T-helper 1 cell treated with Interleukin-12 subunit alpha and Interleukin-12 subunit beta and Interleukin-4 antibody, amounts not matched to agents 30 μg/mL and 1 μg/mL, for 36 hours (primary cell): ENCODE results near the gene KAZN.

Experiments used
- H3K27ac Mint-ChIP-seq: one replicate; pipeline ENCODE4 v1.8.0; 2021; ENCODE audit warnings: mild to moderate bottlenecking, mixed read lengths
- H3K27me3 Mint-ChIP-seq: one replicate; pipeline ENCODE4 v1.8.0; 2021; ENCODE audit warnings: low read depth, mixed read lengths
- H3K36me3 Mint-ChIP-seq: one replicate; pipeline ENCODE4 v1.8.0; 2021; ENCODE audit warnings: low read depth, mixed read lengths
- H3K4me1 Mint-ChIP-seq: one replicate; pipeline ENCODE4 v1.8.0; 2021; ENCODE audit warnings: low read depth, mixed read lengths
- H3K4me3 Mint-ChIP-seq: one replicate; pipeline ENCODE4 v1.8.0; 2021; ENCODE audit warnings: mild to moderate bottlenecking, moderate library complexity, mixed read lengths
- H3K9me3 Mint-ChIP-seq: one replicate; pipeline ENCODE4 v1.8.0; 2021; ENCODE audit warnings: mixed read lengths

The KAZN gene

DNA sequence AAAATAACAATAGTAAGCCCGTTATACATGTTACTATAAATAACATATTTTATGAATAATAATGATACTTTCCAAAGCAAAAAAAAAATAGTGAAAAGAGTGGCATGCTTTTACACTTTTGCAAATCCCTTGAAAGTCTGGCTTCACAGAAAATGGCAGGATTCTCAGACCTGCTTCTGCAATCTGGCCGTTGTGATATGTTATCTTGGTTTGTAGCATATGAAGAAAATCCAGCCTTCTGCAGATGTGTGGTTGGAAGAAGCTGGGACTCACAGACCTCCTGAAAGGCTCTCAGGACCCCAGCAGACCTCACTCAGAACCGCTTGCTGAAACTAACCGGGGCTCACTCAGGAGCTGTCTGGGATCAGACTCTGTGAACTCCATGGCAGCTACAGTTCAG is 299.1 kb downstream of the KAZN start:
- H3K4me1 Mint-ChIP-seq = no peaks in the 10 kb centered on the region
- no peaks in the 10 kb centered on the region for H3K9me3 Mint-ChIP-seq
- no peak overlapping the region for H3K4me3 Mint-ChIP-seq
- no peaks in the 10 kb centered on the region for H3K27me3 Mint-ChIP-seq
- no peak overlapping the region for H3K27ac Mint-ChIP-seq
- no peaks in the 10 kb centered on the region for H3K36me3 Mint-ChIP-seq

DNA sequence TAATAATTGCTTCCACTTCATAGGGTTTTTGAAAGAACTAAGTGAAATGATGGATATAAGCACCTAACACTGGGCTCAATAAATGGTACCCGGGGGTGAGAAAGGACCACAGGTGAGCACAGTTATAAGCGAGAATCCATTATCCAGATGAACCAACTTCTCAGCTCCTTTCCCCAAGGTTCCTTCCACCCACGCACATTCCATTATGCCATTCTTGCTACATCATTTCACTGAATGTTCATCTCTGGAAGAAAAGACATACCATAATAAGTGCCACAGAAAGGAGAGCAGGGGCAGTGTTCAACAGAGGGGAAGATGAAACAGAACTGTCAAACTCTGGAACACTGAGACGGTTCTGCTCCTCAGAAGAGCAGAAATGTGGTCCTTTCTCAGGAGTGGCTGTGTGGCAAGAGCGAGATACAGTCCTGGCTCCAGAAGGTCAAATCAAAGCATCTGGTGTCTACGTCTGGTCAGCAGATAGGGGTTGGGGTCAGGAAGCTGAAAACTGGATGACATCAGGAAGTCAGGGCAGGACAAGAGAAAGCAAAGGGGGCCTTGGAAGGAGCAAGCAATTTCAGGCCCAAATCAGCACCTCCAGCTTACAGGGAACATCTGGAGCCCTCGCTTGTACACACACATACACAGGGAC is 299.6 kb downstream of the KAZN start:
- Mint-ChIP-seq H3K4me1 (no peaks in the 10 kb centered on the region), H3K27me3 (no peaks in the 10 kb centered on the region), H3K36me3 (no peaks in the 10 kb centered on the region), H3K27ac (no peak overlapping the region), H3K9me3 (no peaks in the 10 kb centered on the region), H3K4me3 (no peak overlapping the region)

DNA sequence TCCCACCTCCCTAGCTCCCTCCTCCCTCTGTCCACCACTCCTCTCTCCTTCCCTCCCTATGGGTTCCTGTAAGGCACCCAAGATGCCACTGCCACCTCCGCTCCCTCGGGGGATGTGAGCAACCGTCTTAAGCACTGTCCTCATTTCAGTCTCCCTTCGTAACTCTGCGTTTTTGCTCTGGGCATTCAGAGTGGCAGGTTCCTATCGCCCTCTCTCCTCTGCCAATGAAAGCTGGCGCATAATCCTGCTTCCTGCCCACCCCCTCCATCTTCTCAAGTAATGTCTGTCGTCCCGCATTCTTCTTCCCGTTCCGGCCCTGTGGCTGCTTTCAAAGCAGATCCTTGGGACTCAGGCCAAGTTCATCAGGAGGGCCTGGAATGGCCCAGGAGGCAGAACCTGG is 301.2 kb downstream of the KAZN start:
- Mint-ChIP-seq H3K27me3 (no peaks in the 10 kb centered on the region), H3K4me3 (no peak overlapping the region), H3K36me3 (no peaks in the 10 kb centered on the region), H3K9me3 (no peaks in the 10 kb centered on the region), H3K4me1 (no peaks in the 10 kb centered on the region), H3K27ac (no peak overlapping the region)

DNA sequence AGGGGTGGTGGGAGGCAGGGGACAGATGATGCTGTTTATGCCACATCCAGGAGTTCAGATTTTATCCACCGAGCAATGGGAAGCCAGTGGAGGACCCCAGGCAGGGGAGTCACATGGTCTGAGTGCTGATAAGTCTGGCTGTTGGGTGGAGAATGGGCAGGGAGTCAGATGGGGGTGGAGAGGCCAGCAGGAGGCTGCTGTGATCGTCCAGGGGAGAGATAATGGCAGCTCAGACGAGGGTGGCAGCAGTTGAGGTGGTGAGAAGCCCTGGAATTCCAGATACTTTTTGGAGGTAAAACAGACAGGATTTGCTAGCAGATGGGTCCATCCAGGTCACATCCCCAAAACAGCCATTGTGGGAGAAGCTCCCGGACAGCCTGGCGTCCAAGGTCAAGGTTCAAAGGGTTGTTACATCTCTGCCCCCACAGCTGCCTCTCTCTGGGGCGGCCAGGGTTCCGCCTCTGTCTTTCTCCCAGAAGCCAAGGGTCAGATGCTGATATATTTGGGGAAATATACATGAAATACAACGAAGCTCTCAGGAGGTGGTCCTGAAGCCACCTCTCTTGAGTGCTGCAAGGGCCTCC is 303.0 kb downstream of the KAZN start:
- no peaks in the 10 kb centered on the region for H3K9me3 Mint-ChIP-seq
- no peaks in the 10 kb centered on the region for H3K36me3 Mint-ChIP-seq
- no peak overlapping the region for H3K4me3 Mint-ChIP-seq
- no peak overlapping the region for H3K27ac Mint-ChIP-seq
- no peaks in the 10 kb centered on the region for H3K27me3 Mint-ChIP-seq
- H3K4me1 Mint-ChIP-seq = no peaks in the 10 kb centered on the region

DNA sequence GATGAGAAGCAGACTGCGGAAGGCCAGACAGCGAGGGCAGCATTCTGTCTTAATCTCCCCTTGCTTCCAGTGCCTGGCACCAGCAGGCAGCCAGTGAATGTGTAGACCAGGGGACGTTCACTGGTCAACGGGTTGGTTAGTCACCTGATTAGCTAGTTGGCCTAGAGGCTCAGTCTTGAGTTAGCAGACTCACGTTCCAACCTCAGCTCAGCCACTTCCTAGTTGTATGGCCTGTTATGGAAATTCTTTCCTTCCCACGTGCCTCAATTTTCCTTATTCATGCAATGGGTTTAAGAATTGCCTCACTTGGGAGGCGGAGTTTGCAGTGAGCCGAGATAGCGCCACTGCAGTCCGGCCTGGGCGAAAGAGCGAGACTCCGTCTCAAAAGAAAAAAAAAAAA is 305.4 kb downstream of the KAZN start:
- no peaks in the 10 kb centered on the region for H3K4me1 Mint-ChIP-seq
- H3K9me3 Mint-ChIP-seq = no peaks in the 10 kb centered on the region
- no peaks in the 10 kb centered on the region for H3K36me3 Mint-ChIP-seq
- no peak overlapping the region for H3K27ac Mint-ChIP-seq
- no peak overlapping the region for H3K4me3 Mint-ChIP-seq
- no peaks in the 10 kb centered on the region for H3K27me3 Mint-ChIP-seq

DNA sequence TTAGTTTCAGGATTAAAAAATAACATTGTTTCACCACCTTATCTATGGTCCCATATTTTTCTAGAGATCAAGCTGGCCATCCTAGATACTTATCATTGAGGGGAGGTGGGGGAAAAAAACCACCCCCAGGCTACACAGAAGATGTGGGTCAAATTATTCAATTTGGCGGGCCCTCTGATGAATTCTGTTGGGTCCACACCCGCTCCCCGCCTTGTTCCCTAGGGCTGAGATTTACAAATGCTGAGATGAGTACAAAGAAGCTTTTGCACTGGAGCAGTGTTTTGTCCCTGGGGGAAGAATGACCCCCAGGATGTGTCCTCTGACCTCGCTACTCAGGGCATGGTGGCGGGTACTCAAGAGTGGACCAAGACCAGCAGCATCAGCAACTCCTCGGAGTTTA is 308.2 kb downstream of the KAZN start:
- Mint-ChIP-seq H3K4me3 (no peak overlapping the region), H3K36me3 (no peaks in the 10 kb centered on the region), H3K27me3 (no peaks in the 10 kb centered on the region), H3K4me1 (no peaks in the 10 kb centered on the region), H3K27ac (no peak overlapping the region), H3K9me3 (no peaks in the 10 kb centered on the region)

DNA sequence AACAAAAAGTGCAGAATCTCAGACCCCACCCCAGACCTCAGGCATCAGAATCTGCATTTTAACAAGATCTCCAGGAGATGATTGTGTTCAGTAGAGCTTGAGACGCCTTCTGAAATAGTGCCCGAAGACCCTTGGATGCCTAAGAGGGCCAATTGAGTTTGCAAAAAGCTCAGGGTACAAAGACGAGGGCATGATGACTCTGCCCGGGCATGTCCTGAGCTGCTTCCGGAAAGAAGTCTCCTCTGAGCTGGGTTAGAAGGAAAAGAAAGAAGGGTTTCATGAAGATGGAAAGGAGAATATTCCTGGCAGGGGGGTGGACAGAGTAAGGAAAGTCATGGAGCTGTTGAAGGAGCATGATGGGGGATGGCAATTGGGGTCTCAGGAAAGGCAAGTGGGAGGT is 308.9 kb downstream of the KAZN start:
- Mint-ChIP-seq H3K27ac (no peak overlapping the region), H3K4me1 (no peaks in the 10 kb centered on the region), H3K36me3 (no peaks in the 10 kb centered on the region), H3K4me3 (no peak overlapping the region), H3K27me3 (no peaks in the 10 kb centered on the region), H3K9me3 (no peaks in the 10 kb centered on the region)

DNA sequence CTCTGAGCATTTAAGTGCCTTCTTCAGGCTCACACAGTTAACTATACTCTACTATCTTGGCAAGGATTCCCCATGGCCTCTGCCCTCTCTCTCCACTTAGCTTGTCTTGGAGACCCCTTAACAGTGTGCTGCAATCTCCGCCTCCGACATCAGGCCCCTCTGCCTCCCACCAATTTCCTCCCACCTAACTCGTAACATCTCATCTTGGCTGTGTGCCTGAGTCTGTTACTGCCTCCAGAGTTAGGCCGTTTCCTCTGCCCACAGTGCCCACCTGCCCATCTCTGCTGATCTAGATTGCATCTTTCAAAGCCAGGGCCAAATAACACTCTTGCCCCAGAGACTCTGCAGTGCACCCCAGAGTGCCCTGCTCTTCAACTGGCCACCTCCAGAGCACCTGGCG is 310.8 kb downstream of the KAZN start:
- no peak overlapping the region for H3K4me3 Mint-ChIP-seq
- no peak overlapping the region for H3K27ac Mint-ChIP-seq
- H3K27me3 Mint-ChIP-seq = no peaks in the 10 kb centered on the region
- no peaks in the 10 kb centered on the region for H3K36me3 Mint-ChIP-seq
- H3K4me1 Mint-ChIP-seq = no peaks in the 10 kb centered on the region
- no peaks in the 10 kb centered on the region for H3K9me3 Mint-ChIP-seq

DNA sequence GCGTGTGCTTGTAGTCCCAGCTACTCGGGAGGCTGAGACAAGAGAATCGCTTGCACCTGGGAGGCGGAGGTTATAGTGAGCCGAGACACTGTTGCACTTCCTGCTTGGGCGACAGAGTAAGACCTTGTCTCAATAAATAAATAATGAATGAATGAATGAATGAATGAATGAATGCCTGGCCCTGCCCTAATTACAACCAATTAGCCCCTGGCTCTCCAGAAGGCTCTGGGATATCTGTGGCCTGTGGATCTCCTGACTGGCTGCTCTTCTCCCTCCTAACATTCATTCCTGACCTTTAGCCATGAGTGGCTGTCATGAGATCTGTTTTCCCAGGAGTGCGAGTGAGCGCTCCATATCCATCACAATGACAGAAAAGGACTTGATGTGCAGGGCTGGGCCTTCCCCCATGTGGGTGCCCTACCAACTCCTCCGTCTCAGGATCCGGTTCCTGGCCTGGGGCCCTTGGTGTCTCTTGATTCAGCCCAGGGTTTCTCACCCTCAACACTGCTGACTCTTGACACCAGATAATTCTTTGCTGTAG is 311.5 kb downstream of the KAZN start:
- no peaks in the 10 kb centered on the region for H3K36me3 Mint-ChIP-seq
- H3K27ac Mint-ChIP-seq = no peak overlapping the region
- H3K27me3 Mint-ChIP-seq = no peaks in the 10 kb centered on the region
- H3K4me3 Mint-ChIP-seq = no peak overlapping the region
- H3K9me3 Mint-ChIP-seq = no peaks in the 10 kb centered on the region
- H3K4me1 Mint-ChIP-seq = no peaks in the 10 kb centered on the region

DNA sequence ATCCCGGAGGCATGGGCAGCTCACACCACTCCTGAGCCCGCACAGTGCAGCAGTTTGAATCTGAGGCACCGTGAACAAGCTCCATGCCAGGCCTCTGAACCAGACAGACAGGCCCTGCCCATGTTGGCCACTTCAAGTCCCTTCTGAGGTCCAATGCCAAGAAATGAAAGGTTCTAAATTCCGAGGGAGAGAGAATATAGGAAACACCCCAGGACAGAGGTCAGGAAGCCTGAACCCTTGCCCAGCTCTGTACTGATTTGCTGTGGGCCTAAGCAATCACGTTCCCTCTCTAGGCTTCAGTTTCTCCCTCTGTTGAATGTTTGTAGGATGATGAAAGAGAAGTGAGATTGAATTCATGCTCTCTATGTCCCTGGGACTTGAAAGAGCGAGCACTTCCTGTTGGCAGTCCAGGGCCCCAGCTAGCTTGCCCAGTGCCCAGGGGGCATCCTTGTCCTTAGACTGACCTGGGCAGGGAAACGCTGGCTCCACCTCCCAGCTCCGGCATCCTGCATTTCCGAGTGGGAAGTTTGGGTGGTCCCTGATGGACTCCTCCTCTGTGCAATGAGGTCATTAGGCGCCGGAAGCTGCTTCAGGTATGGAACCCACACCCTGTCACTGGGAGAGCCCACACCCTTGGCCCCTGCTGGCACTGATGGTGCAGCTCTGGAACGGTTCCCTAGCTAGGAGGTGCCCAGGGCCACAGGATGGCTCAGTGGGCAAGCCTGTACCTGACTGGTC is 312.7 kb downstream of the KAZN start:
- H3K4me3 Mint-ChIP-seq = no peak overlapping the region
- no peaks in the 10 kb centered on the region for H3K36me3 Mint-ChIP-seq
- H3K4me1 Mint-ChIP-seq = no peaks in the 10 kb centered on the region
- no peaks in the 10 kb centered on the region for H3K27me3 Mint-ChIP-seq
- no peak overlapping the region for H3K27ac Mint-ChIP-seq
- H3K9me3 Mint-ChIP-seq = no peaks in the 10 kb centered on the region

DNA sequence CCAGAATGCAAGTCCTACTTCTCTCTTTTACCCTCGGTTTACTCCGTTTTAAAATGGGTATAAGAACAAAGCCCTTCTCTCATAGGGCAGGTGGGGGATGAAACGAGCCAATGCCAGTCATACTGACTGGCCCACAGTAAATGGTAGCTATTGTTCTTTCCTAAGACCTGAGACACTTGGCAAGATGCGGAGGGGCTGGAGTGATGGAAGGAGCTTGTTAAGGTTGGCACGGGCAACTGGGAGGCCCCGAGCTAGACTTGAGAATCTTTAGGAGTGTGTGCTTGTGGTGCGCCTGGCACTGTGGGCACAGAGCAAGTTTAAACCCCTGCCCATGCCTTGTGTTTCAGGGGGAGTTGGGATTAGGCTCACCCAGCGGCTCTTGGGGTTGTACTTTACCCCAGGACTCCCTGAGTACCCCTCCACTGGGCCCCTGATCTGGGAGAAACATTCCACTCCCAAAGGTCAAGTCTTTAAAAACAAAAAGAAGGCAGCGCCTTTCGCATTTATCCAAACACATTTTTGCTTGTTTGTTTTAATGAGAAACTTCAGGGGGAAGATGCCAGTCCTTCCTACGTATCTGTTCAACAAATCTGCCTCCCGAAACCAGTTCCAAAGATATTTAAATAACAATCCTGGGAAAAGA is 314.5 kb downstream of the KAZN start:
- H3K4me3 Mint-ChIP-seq = no peak overlapping the region
- H3K36me3 Mint-ChIP-seq = no peaks in the 10 kb centered on the region
- no peaks in the 10 kb centered on the region for H3K27me3 Mint-ChIP-seq
- H3K4me1 Mint-ChIP-seq = no peaks in the 10 kb centered on the region
- no peak overlapping the region for H3K27ac Mint-ChIP-seq
- H3K9me3 Mint-ChIP-seq = no peaks in the 10 kb centered on the region

DNA sequence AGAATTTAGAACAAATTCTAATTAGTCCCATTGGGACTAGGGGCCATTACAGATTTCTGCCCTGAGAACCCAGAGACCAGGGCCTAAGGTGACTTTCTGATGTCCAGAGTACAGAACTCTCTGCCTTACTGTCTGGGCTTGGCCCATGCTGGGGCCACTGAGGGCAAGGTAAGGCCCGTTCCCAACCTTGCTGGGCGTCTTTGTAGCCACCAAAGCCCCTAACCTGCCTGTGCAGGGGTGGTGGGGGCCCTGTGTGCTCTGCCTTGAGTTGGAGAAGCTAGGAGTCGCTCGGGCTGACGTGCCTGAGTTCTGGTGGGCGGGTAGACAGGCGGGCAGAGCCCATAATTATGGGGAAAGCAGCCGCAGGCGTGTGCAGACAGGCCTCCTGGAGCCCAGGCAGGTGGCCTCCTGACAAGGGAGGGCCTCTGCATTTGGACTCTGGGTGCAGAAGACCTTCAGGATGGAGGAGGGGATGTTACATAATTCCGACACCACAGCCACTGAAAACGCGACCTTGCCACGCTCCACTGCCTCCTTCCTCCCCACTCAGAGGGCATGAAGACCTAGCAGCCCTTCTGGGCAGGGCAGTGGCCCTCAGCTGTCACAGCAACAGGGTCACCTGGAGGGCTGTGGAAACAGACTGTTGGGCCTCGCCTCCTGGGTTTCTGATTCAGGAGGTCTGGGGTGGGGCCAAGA is 315.1 kb downstream of the KAZN start:
- H3K27me3 Mint-ChIP-seq = no peaks in the 10 kb centered on the region
- H3K27ac Mint-ChIP-seq = no peak overlapping the region
- no peaks in the 10 kb centered on the region for H3K36me3 Mint-ChIP-seq
- H3K4me3 Mint-ChIP-seq = no peak overlapping the region
- H3K9me3 Mint-ChIP-seq = no peaks in the 10 kb centered on the region
- no peaks in the 10 kb centered on the region for H3K4me1 Mint-ChIP-seq

DNA sequence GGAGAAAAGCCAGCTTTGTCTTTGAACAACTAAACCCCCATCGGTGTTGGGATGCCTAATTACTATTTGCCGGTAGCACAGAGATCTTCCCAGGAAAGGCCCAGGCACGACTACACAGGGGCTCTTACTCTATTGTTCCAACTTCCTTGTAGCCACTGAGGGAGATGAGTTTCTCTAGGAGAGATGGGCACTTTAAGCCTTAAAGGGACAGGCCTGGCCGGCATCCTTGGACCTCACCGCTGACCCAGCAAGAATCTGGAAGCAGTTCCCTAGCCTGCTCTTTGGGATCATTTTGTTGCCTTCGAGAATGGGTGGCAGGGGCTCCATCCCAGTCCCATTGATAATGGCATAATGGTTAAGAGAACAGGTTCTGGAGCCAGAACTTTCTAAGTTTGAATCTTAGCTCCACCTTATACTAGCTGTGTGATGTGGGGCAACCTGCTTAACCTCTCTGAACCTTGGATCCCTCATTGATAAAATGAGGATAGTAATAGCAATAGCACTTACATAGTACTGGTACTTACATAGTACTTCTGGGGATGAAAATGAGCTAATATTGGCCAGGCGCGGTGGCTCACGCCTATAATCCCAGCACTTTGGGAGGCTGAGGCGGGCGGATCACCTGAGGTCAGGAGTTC is 316.0 kb downstream of the KAZN start:
- H3K27me3 Mint-ChIP-seq = no peaks in the 10 kb centered on the region
- no peak overlapping the region for H3K4me3 Mint-ChIP-seq
- no peaks in the 10 kb centered on the region for H3K36me3 Mint-ChIP-seq
- H3K9me3 Mint-ChIP-seq = no peaks in the 10 kb centered on the region
- H3K27ac Mint-ChIP-seq = no peak overlapping the region
- H3K4me1 Mint-ChIP-seq = no peaks in the 10 kb centered on the region
